Spleen (tissue), 7 donors: ENCODE measurements around the gene GNMT.

ENCODE experiments used
- POLR2A ChIP-seq, 3 donors: fragments of 450-650 bp; IDR thresholded peaks; one replicate each; pipeline ENCODE4 v1.5.1; 2017; ENCODE audit warnings: antibody characterized with exemption in 3 of 3, mild to moderate bottlenecking in 1 of 3
- POLR2AphosphoS5 ChIP-seq, 3 donors: sonication (generic); formaldehyde crosslinking; IDR thresholded peaks; one replicate each; pipeline ENCODE4 v1.5.1; 2017; ENCODE audit warnings: antibody characterized with exemption in 3 of 3
- TF ChIP-seq, protein P1 (sequence below), 11 experiments: fragments of 200-600 bp in 7 of 11; fragments of 450-650 bp in 4 of 11; sonication (generic) in 4 of 11; IDR thresholded peaks in 8 of 11; conservative IDR thresholded peaks in 3 of 11; 1 replicate in 7 of 11; 2 replicates in 4 of 11; pipeline versions ENCODE4 v1.4.0 to v1.8.0; 2016 to 2021; ENCODE audit warnings: antibody characterized with exemption in 11 of 11, inconsistent platforms in 4 of 11, mild to moderate bottlenecking in 1 of 11
- donor health status: DM: no; HTN: no; CAD: no; lungs with moderate emphysema.
- donor health status: DM: no; HTN: no; CAD: no.
- donor health status: DM: no; HTN: no; CAD: no.

DNA sequence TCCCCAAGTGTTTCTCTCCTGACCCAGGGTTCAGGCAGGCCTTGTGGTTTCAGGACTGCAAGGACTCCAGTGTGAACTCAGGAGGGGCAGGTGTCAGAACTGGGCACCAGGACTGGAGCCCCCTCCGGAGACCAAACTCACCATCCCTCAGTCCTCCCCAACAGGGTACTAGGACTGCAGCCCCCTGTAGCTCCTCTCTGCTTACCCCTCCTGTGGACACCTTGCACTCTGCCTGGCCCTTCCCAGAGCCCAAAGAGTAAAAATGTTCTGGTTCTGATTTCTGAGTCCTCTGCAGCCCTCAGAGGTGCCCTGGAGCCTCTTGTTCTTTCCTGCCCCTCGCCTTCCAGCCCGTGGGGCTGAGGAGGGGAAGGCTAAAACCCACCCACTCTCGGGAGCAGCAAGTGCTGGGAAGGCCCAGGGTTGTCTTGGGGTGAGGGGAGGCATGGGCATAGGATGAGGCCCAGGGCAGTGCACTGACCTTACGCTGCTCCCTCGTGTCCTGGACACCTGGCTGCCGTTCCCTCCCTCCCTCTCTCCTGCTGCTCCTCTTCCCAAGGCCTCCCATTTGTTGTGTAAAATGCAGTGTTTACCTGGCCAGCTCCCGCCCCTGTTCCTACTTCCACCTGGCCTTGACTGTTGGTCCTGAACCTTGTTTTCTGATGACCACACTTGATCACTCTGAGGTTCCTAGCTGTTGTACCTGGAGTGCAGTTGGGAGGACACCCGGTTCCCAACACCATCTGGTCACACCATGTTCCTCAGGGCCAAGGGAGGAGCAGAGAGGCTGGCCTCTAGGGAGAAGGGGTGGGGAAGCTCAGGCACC, 21.4 kb upstream of the GNMT start:
- TF ChIP-seq, protein P1, sequence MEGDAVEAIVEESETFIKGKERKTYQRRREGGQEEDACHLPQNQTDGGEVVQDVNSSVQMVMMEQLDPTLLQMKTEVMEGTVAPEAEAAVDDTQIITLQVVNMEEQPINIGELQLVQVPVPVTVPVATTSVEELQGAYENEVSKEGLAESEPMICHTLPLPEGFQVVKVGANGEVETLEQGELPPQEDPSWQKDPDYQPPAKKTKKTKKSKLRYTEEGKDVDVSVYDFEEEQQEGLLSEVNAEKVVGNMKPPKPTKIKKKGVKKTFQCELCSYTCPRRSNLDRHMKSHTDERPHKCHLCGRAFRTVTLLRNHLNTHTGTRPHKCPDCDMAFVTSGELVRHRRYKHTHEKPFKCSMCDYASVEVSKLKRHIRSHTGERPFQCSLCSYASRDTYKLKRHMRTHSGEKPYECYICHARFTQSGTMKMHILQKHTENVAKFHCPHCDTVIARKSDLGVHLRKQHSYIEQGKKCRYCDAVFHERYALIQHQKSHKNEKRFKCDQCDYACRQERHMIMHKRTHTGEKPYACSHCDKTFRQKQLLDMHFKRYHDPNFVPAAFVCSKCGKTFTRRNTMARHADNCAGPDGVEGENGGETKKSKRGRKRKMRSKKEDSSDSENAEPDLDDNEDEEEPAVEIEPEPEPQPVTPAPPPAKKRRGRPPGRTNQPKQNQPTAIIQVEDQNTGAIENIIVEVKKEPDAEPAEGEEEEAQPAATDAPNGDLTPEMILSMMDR (IDR thresholded peaks at IDR 0.05 in 8 of 11, conservative IDR thresholded peaks at IDR 0.05 in 3 of 11) = no peak
- TF ChIP-seq POLR2A (IDR thresholded peaks at IDR 0.05) (no peak), POLR2AphosphoS5 (IDR thresholded peaks at IDR 0.05) (peak in 2 of 3 donors; percentile 21 to 44)
